H9 (cell line): ENCODE data around the gene FBXL7. TPM values are rescaled to one million over a fixed set of nuclear protein-coding genes. Genes with fewer than 3 reads are reported as not detected.

Experiments used
- DNase-seq: peaks from one replicate; pipeline ENCODE4 v3.0.0-alpha.2; 2017
- H2AFZ ChIP-seq: one replicate; pipeline ENCODE4 v1.6.1; 2013; ENCODE audit warnings: mild to moderate bottlenecking, low read length, control low read depth, moderate library complexity
- H2AK5ac ChIP-seq: 2 replicates; pipeline ENCODE4 v1.6.1; 2013; ENCODE audit warnings: low read length, control low read depth, mixed read lengths; ENCODE audit not compliant: insufficient read length
- H2BK120ac ChIP-seq: one replicate; pipeline ENCODE4 v1.6.1; 2013; ENCODE audit warnings: low read depth, mild to moderate bottlenecking, low read length, control low read depth, inconsistent platforms; ENCODE audit not compliant: poor library complexity, severe bottlenecking
- H2BK12ac ChIP-seq: 2 replicates; pipeline ENCODE4 v1.6.1; 2013; ENCODE audit warnings: low read length, control low read depth, mixed read lengths, low read depth; ENCODE audit not compliant: insufficient read length
- H2BK15ac ChIP-seq: 2 replicates; pipeline ENCODE4 v1.6.1; 2013; ENCODE audit warnings: low read depth, low read length, control low read depth
- H2BK20ac ChIP-seq: one replicate; pipeline ENCODE4 v1.6.1; 2013; ENCODE audit warnings: low read depth, mild to moderate bottlenecking, low read length, control low read depth, inconsistent platforms; ENCODE audit not compliant: poor library complexity, severe bottlenecking
- H2BK5ac ChIP-seq: 2 replicates; pipeline ENCODE4 v1.6.1; 2013; ENCODE audit warnings: low read length, control low read depth, mixed read lengths; ENCODE audit not compliant: insufficient read length
- H3K14ac ChIP-seq: 2 replicates; pipeline ENCODE4 v1.6.1; 2013; ENCODE audit warnings: low read length, control low read depth; ENCODE audit not compliant: insufficient read depth
- H3K18ac ChIP-seq: 2 replicates; pipeline ENCODE4 v1.6.1; 2013; ENCODE audit warnings: low read depth, mild to moderate bottlenecking, mixed read lengths, low read length, control low read depth; ENCODE audit not compliant: insufficient read length
- H3K23ac ChIP-seq: 2 replicates; pipeline ENCODE4 v1.6.1; 2013; ENCODE audit warnings: low read length, control low read depth, mixed read lengths, low read depth; ENCODE audit not compliant: insufficient read length
- H3K23me2 ChIP-seq: 2 replicates; pipeline ENCODE4 v1.6.1; 2013; ENCODE audit warnings: low read depth, mild to moderate bottlenecking, mixed read lengths, low read length, control low read depth; ENCODE audit not compliant: insufficient read length, poor library complexity, severe bottlenecking
- H3K27ac ChIP-seq: 2 replicates; pipeline ENCODE4 v1.5.1; 2013; ENCODE audit warnings: low read length, control low read depth, mixed read lengths, low read depth; ENCODE audit not compliant: insufficient read length
- H3K27me3 ChIP-seq: 2 replicates; pipeline ENCODE4 v1.6.1; 2013; ENCODE audit warnings: low read length, control low read depth, inconsistent platforms; ENCODE audit not compliant: insufficient read depth
- H3K4ac ChIP-seq: 2 replicates; pipeline ENCODE4 v1.6.1; 2013; ENCODE audit warnings: low read depth, mild to moderate bottlenecking, control low read depth, inconsistent platforms, low read length, moderate library complexity
- H3K4me1 ChIP-seq: 2 replicates; pipeline ENCODE4 v1.6.1; 2013; ENCODE audit warnings: low read length, control low read depth, inconsistent platforms; ENCODE audit not compliant: insufficient read depth
- H3K4me2 ChIP-seq: 2 replicates; pipeline ENCODE4 v1.6.1; 2013; ENCODE audit warnings: low read length, control low read depth, mixed read lengths; ENCODE audit not compliant: insufficient read length, insufficient read depth
- H3K56ac ChIP-seq: 2 replicates; pipeline ENCODE4 v1.6.1; 2013; ENCODE audit warnings: low read depth, mild to moderate bottlenecking, mixed read lengths, low read length, control low read depth; ENCODE audit not compliant: insufficient read length
- H3K79me1 ChIP-seq: 2 replicates; pipeline ENCODE4 v1.6.1; 2013; ENCODE audit warnings: low read depth, mild to moderate bottlenecking, moderate library complexity, low read length, control low read depth, inconsistent platforms; ENCODE audit not compliant: insufficient read depth, poor library complexity, severe bottlenecking
- H3K79me2 ChIP-seq: 2 replicates; pipeline ENCODE4 v1.6.1; 2013; ENCODE audit warnings: low read length, control low read depth, inconsistent platforms; ENCODE audit not compliant: insufficient read depth
- H3K9ac ChIP-seq: 2 replicates; pipeline ENCODE4 v1.6.1; 2013; ENCODE audit warnings: low read length, control low read depth, mixed read lengths; ENCODE audit not compliant: insufficient read length; ENCODE audit errors: extremely low read depth
- H3K9me3 ChIP-seq: one replicate; pipeline ENCODE4 v1.6.1; 2013; ENCODE audit warnings: low read depth, low read length, inconsistent platforms; ENCODE audit not compliant: control insufficient read depth
- H3T11ph ChIP-seq: one replicate; pipeline ENCODE4 v1.6.1; 2013; ENCODE audit warnings: mild to moderate bottlenecking, low read length, control low read depth, inconsistent platforms
- H4K20me1 ChIP-seq: one replicate; pipeline ENCODE4 v1.6.1; 2013; ENCODE audit not compliant: control insufficient read depth, insufficient read length, insufficient read depth
- H4K5ac ChIP-seq: 2 replicates; pipeline ENCODE4 v1.6.1; 2013; ENCODE audit warnings: low read depth, mild to moderate bottlenecking, mixed read lengths, low read length, control low read depth; ENCODE audit not compliant: insufficient read length
- H4K8ac ChIP-seq: replicated peaks from 2 replicates; pipeline ENCODE4 v1.6.1; 2013; ENCODE audit warnings: low read length, control low read depth, mixed read lengths, low read depth; ENCODE audit not compliant: insufficient read length
- H4K91ac ChIP-seq: 2 replicates; pipeline ENCODE4 v1.6.1; 2013; ENCODE audit warnings: low read depth, mild to moderate bottlenecking, moderate library complexity, mixed read lengths, low read length, control low read depth; ENCODE audit not compliant: insufficient read length
- H3K27ac Mint-ChIP-seq, 3 experiments: 2 replicates in 2 of 3; 3 replicates in 1 of 3; pipeline ENCODE4 v1.8.0; 2020 to 2021; ENCODE audit warnings: mixed read lengths in 3 of 3, mild to moderate bottlenecking in 1 of 3, moderate library complexity in 1 of 3
- H3K27me3 Mint-ChIP-seq: 2 replicates; pipeline ENCODE4 v1.8.0; 2021; ENCODE audit warnings: low read depth, mild to moderate bottlenecking, moderate library complexity, mixed read lengths
- H3K36me3 Mint-ChIP-seq, 3 experiments: 2 replicates in 2 of 3; 3 replicates in 1 of 3; pipeline ENCODE4 v1.8.0; 2020 to 2021; ENCODE audit warnings: low read depth in 3 of 3, mixed read lengths in 3 of 3; ENCODE audit not compliant: insufficient read depth in 1 of 3
- H3K4me1 Mint-ChIP-seq, 2 experiments: 2 replicates each; pipeline ENCODE4 v1.8.0; 2020; ENCODE audit warnings: mixed read lengths in 2 of 2
- H3K4me3 Mint-ChIP-seq, 2 experiments: 2 replicates in 1 of 2; 3 replicates in 1 of 2; pipeline ENCODE4 v1.8.0; 2020 to 2021; ENCODE audit warnings: mild to moderate bottlenecking in 2 of 2, mixed read lengths in 2 of 2, moderate library complexity in 1 of 2
- H3K9me3 Mint-ChIP-seq, 2 experiments: 2 replicates in 1 of 2; 3 replicates in 1 of 2; pipeline ENCODE4 v1.8.0; 2020; ENCODE audit warnings: mild to moderate bottlenecking in 2 of 2, mixed read lengths in 2 of 2, moderate library complexity in 1 of 2
- CTCF ChIP-seq: fragments of 200-600 bp; sonication (generic); conservative IDR thresholded peaks from 3 replicates; pipeline ENCODE4 v1.8.0; 2021; ENCODE audit warnings: antibody characterized with exemption, mild to moderate bottlenecking
- WGBS: extraction: QIAGEN DNeasy Blood & Tissue Kit; methylation state at CpG from one replicate; pipeline ENCODE4 v1.1.7; 2013; ENCODE audit warnings: missing lambda C conversion rate, low lambda C conversion rate, mixed read lengths; ENCODE audit not compliant: insufficient read length; ENCODE audit errors: extremely low coverage; 5-methylcytosine and 5-hydroxymethylcytosine counted together
- total RNA-seq: library from RNA; stranded (reverse); gene quantifications from 2 replicates; pipeline ENCODE4 v1.2.1, GENCODE V29; 2021

The FBXL7 gene
- total RNA-seq, 1 experiment from 2014 or later = 14.6 TPM

- Histone ChIP-seq H3K4me1 (no peaks in the 10 kb centered on the region), H2BK15ac (no peak overlapping the region), H3K23ac (no peak overlapping the region), H4K8ac (no peak overlapping the region), H3K4me2 (no peak overlapping the region), H2AK5ac (no peak overlapping the region), H3K4ac (no peak overlapping the region), H3K79me2 (no peaks in the 10 kb centered on the region), H3K56ac (no peak overlapping the region), H4K5ac (no peak overlapping the region), H2AFZ (no peak overlapping the region), H4K91ac (no peak overlapping the region), H3K18ac (no peak overlapping the region), H3K23me2 (no peaks in the 10 kb centered on the region), H2BK120ac (no peak overlapping the region), H4K20me1 (no peaks in the 10 kb centered on the region), H3K27ac (no peak overlapping the region), H3T11ph (no peak overlapping the region), H3K14ac (no peak overlapping the region), H2BK12ac (no peak overlapping the region), H3K79me1 (no peaks in the 10 kb centered on the region), H3K27me3 (no peaks in the 10 kb centered on the region), H2BK5ac (no peak overlapping the region), H3K9ac (no peak overlapping the region), H3K9me3 (no peaks in the 10 kb centered on the region), H2BK20ac (no peak overlapping the region)
- TF ChIP-seq CTCF = no peak
- H3K36me3 Mint-ChIP-seq = no peaks in the 10 kb centered on the region; a peak in 1 of 7 replicates
- H3K4me1 Mint-ChIP-seq = peaks cover 5 to 6% of the 10 kb centered on the region in 2 experiments
- no peak overlapping the region for H3K27ac Mint-ChIP-seq
- WGBS = no CpG with 5 or more reads among the region's 1 CpG
- DNase-seq = no peak
- H3K9me3 Mint-ChIP-seq = no peaks in the 10 kb centered on the region
- no peak overlapping the region for H3K4me3 Mint-ChIP-seq
- H3K27me3 Mint-ChIP-seq = no peaks in the 10 kb centered on the region
These were observed 399.5 kb downstream of the FBXL7 start for GRCh38 chr5:15899481-15899880.
